ENCODE measurements around the gene TM7SF3.
"Not testable (repeated sequence)": the region's sequence is repeated elsewhere in the genome, so short reads cannot be mapped to it uniquely, and the experiment has no call there.

Gene TM7SF3

GRCh38 chr12:26976687-26977086 is 37.5 kb downstream of the TM7SF3 start:
- no peak for DNase-seq

DNA sequence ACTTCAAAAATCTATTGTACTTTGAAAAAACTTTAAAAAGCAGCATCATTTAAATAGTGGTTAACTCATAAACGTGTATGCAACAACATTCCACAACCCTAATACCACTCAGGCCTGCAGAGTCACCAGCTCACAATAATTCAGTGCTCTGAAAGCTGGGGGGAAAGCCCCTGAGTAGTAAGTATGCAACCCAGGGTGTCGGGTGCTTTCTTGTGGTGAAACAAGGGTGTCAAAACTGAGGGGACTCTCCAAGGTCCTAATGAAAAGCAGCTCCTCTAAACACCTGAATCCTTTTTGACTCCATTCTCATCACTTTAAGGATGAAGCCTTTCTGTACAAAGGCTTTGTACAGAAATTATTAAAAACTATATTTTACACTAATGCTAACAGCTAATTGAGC is 42.2 kb downstream of the TM7SF3 start:
- DNase-seq = no peak

GRCh38 chr12:26970136-26970535 is 44.0 kb downstream of the TM7SF3 start:
- no peak for DNase-seq

DNA sequence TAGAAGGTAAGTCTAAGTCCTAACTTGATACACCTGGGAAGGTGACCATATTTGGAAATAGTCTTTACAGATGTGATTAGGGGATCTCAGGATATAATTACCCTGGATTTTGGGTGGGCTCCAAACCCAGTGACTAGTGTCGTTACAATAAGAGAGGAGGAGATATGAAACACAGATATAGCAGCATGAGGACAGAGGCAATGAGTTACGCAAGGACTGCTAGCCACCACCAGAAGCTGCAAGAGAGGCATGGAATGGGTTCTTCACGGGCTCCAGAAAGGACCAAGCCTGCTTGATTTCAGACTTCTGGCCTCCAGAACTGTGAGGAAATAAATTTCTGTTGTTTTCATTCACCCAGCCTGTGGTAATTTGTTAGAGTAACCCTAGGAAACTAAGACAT is 47.3 kb downstream of the TM7SF3 start:
- no peak for DNase-seq

DNA sequence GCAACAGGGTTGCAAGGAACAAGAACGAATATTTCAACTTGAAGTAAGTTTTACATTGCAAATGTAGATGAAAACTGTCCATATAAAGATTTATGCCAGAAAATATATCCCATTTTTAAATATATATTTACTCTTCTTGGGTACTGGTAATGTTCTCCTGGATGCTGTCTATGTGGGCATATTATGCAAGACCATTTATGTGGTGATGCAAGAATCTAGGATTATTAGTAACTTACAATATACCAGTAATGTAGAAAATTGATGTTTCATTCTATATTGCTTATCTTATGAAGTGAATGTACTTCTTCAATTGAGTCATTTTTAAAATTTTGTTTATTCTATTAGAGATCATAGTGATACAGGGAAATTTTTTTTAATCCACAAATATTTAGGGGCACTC is 50.8 kb downstream of the TM7SF3 start:
- DNase-seq = no peak

DNA sequence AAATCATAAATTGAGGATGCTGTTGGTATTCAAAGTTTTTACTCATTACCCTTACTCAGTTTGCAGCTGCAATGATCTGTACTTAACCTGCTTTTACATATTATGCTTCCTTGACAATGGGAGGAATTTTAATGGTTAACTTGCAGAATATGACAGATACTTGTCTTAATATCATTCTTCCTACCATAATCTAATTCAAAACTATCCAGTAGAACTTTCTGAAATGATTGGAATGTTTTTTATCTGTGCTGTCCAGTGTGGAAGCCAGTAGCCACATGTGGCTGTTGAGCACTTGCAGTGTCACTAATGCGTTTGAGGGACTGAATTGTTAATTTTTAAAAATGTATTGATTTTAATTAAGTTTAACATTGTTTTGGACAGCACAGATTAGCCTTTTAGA is 52.4 kb downstream of the TM7SF3 start:
- no peak for DNase-seq

DNA sequence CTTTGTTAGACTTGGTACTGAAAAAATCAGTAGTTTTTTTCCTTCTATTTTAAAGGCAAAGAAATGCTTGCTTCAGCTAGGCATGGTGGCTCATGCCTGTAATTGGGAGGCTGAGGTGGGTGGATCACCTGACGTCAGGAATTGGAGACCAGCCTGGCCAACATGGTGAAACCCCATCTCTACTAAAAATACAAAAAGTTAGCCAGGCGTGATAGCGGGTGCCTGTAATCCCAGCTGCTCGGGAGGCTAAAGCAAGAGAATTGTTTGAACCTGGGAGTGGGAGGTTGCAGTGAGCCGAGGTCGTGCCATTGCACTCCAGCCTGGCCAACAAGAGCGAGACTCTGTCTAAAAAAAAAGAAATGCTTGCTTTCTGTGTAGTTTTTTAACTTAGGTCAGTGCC is 52.8 kb downstream of the TM7SF3 start:
- not testable (repeated sequence) for DNase-seq

GRCh38 chr12:26954027-26954426 is 60.2 kb downstream of the TM7SF3 start:
- DNase-seq = no peak

DNA sequence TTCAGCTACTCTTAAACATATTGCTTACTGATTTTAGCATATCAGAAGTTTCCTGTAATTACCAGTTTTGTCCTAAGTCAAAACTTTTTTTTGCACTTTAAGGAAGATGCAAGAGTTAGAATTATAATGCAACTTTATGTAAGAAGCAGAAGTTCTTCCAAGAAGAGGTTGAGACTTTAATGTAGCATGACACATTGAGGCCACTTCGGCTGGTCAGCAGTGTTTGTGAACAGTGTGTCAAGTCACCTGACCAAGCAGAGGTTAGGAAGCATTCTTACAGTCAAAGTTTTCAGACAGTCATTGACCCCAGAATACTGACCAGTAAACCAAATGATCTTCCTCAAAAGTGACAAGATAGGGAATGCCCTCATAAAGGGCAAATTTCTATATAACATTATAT is 60.7 kb downstream of the TM7SF3 start:
- DNase-seq = no peak

GRCh38 chr12:26948309-26948708 is 65.9 kb downstream of the TM7SF3 start:
- DNase-seq = no peak

DNA sequence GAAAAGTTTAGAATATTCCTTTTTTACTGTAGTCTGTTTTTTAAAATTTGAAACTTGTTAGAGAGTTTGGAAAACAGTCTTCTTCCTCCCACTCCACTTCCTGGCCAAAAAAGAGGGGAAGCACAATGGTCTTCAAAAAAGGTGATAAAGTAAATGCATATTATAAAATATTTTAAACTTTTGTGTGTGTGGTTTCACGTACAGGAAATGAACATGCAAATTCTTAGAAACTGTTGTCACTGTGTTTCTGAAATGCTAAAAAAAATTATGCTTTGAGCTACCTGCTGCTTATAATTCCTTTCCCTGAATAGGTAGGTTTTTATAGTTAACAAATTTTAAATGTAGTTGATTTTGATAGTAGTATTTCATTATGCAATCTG is 73.0 kb downstream of the TM7SF3 start:
- DNase-seq = no peak

GRCh38 chr12:26940516-26941214 is 73.5 kb downstream of the TM7SF3 start:
- no peak for DNase-seq

GRCh38 chr12:26939953-26940352 is 74.2 kb downstream of the TM7SF3 start:
- DNase-seq = no peak

DNA sequence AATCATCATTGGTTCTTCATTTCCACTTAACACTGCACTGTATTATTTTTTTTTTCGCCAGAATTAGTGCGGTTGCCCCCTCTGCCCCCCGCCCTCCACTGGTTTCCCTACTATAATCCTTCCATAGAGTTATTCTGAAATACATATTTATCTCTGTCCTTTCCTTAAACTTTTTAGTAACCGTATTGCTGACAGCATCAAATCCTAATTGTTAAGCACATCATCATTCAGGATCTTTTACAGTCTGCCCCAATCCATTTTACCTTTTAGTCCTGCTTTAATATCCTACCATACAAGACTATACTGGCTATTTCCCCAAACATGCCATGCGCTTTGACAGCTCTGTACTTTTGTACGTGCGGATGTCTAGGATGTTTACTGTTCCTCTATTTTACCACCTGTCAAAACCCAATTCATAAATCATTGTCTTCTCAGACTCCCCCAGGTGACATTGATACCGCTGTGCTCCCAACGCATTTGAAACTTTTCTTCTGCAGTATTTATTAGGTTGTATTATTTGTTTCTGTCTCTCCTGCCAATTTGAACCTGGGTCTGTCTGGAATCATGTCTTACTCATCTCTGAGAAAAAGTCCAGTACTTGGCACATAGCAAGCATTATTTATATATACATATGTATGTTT is 74.9 kb downstream of the TM7SF3 start:
- no peak for DNase-seq

DNA sequence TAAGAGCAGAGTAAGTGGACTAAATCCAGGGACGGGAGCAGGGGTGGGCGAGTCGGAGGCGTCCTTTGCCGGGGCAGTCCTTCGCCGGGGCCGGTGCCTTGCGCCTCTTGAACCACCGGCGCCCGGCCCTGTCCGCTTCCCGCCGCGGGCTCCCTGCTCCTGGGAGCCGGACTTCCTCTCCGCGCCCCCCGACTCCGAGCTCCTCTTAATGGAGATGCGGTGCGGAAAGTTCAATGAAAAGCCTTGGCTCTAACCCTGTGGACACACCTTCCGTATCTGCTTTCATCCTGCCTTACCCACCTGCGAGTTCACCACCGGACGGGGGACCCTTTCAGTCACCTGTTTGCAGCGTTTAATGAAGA is 75.5 kb downstream of the TM7SF3 start:
- no peak for DNase-seq

GRCh38 chr12:26937863-26938700 is 76.1 kb downstream of the TM7SF3 start, which contains the start of the genes FGFR1OP2 and INTS13:
TSS of gene FGFR1OP2 (plus strand) at chr12:26938470. CDS start at chr12:26954159, 15,689 bp downstream.
TSS of gene INTS13 (minus strand) at chr12:26937981. CDS start at chr12:26936803, 1,178 bp downstream.
- DNase-seq = peak; percentile 99

- DNase-seq = no peak
These were observed 76.7 kb downstream of the TM7SF3 start for GRCh38 chr12:26937443-26937862.

- DNase-seq = no peak
These were observed 77.4 kb downstream of the TM7SF3 start for GRCh38 chr12:26936559-26937442.

- no peak for DNase-seq
These were observed 78.4 kb downstream of the TM7SF3 start for GRCh38 chr12:26935636-26936378.

GRCh38 chr12:26929590-26929989 is 84.6 kb downstream of the TM7SF3 start:
- DNase-seq = no peak

DNA sequence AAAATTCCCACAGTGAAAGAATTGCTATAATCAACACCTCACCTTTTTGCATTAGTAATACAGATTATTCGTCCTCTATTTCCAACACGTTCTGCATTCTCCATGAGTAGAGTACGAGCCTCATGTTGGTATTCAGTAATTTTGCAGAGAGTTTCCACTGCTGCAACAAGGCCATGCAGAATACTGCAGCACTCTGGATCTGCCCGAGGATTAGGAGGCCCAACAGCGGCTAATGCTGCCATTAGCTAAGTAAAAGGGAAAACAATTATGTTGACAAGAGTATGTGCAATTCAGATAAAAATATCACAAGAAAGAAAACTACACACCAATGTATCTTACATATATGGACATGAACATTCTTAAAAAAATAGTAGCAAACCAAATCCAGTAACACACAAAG is 85.5 kb downstream of the TM7SF3 start:
- no peak for DNase-seq
